ENCODE measurements around the gene SINHCAF. TPM values are rescaled to one million over a fixed set of nuclear protein-coding genes. Genes with fewer than 3 reads are reported as not detected.

SINHCAF gene, protein sequence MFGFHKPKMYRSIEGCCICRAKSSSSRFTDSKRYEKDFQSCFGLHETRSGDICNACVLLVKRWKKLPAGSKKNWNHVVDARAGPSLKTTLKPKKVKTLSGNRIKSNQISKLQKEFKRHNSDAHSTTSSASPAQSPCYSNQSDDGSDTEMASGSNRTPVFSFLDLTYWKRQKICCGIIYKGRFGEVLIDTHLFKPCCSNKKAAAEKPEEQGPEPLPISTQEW
- total RNA-seq: 14.3 and 28.0 TPM in 2 replicates

DNA sequence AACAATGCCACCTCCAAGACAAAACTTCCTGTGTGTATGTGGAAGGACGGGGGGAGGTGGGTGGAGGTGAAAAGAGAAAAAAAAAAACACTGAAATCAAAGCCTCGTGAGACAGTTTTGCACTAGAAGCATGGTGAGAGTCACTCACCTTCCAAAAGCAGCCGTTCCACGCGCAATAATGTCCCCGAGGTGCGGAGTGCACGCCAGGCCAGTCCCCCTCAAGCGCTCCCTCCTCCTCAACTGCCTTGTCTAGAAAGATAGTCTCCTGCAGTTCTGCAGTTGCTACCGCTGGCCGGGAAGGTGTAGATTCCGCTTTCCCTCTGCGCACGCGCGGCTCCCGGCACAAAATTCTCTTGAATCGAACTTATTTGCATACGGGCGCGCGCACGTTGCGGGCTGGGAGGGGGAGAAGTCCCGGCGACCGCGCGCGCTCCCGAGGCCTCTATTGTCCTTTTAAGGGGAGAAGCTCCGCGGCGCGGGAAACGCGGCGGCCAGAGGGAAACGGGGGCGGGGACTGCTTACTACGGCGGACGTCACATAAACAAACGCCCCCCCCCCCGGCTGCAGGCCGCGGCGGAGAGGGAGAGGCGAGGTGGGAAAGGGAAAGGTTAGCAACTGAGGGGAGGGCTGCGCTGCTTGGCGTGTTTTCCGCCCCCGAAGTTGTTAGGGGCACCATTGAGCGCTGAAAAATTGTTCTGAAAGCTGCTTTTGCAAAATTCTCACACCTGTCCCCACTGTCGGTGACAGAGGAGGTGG, at the start of gene SINHCAF:
Gene SINHCAF (minus strand): TSS at position 274 of the 755 bp plus-strand sequence. CDS start 27,946 bp downstream, outside the sequence.

Small RNAs within 50 kb of the gene (small RNA-seq; reads per million reads assigned to genes)
- not detected for gene AC024940.4
- not detected for gene AC024940.5
- gene MREGP1: not detected
- not detected for gene RF00026

Measured in subcutaneous preadipocyte (primary cell).